Panc1 (cell line): Measurements from ENCODE around the gene MLLT10. TPM values are rescaled to one million over a fixed set of nuclear protein-coding genes. Genes with fewer than 3 reads are reported as not detected.

Experiments used
- ATAC-seq: fragments of 200-7000 bp; cut with Tn5 transposase; 2 replicates; pipeline ENCODE4 v1.9.1; 2020; ENCODE audit warnings: mild to moderate bottlenecking, moderate library complexity
- BruUV-seq: library from RNA; stranded (reverse); fragments of 400-500 nt; replicated peaks from 2 replicates; lab custom pipeline; 2021; lab: Mats Ljungman, UMichigan
- CTCF ChIA-PET: fragments of 300-600 bp; sonication (Branson Sonifier 250); formaldehyde crosslinking; loops from one replicate; lab custom pipeline; 2022; ENCODE audit warnings: antibody characterized with exemption; lab: Charles Lee
- POLR2A ChIA-PET: fragments of 300-600 bp; sonication (Branson Sonifier 250); formaldehyde crosslinking; loops from one replicate; lab custom pipeline; 2022; ENCODE audit warnings: antibody characterized with exemption; lab: Charles Lee
- DNase-seq: peaks from one replicate; pipeline ENCODE4 v3.0.0-alpha.2; 2010; ENCODE audit warnings: low read depth, low spot score
- H3K27ac ChIP-seq: 2 replicates; pipeline ENCODE4 v1.5.1; 2011; ENCODE audit warnings: mild to moderate bottlenecking, low read length, inconsistent platforms
- H3K27me3 ChIP-seq: fragments of 200-500 bp; sonication (Bioruptor generic); 2 replicates; pipeline ENCODE4 v1.6.0; 2014; ENCODE audit warnings: low read length, inconsistent platforms; ENCODE audit not compliant: control insufficient read depth, insufficient read depth
- H3K36me3 ChIP-seq: fragments of 200-500 bp; sonication (Bioruptor generic); 2 replicates; pipeline ENCODE4 v1.5.1; 2014; ENCODE audit warnings: inconsistent platforms, mild to moderate bottlenecking, low read length, moderate library complexity; ENCODE audit not compliant: control insufficient read depth, insufficient read depth
- H3K4me1 ChIP-seq: 2 replicates; pipeline ENCODE4 v1.5.1; 2011; ENCODE audit warnings: inconsistent platforms, mild to moderate bottlenecking, low read length, moderate library complexity; ENCODE audit not compliant: control insufficient read depth, insufficient read depth
- H3K4me3 ChIP-seq, 2 experiments: 2 replicates each; pipeline ENCODE4 v1.5.1; 2011 to 2012; ENCODE audit warnings: low read depth in 2 of 2, low read length in 2 of 2, mild to moderate bottlenecking in 2 of 2, inconsistent platforms in 1 of 2, moderate library complexity in 1 of 2
- H3K9me3 ChIP-seq: fragments of 200-500 bp; sonication (Bioruptor generic); 2 replicates; pipeline ENCODE4 v1.5.1; 2014; ENCODE audit warnings: low read depth, mild to moderate bottlenecking, inconsistent platforms, low read length, moderate library complexity; ENCODE audit not compliant: control insufficient read depth, insufficient read depth
- POLR2AphosphoS5 ChIP-seq: IDR thresholded peaks from 2 replicates; pipeline ENCODE4 v1.6.1; 2012; ENCODE audit warnings: mild to moderate bottlenecking, low read depth, low read length, moderate library complexity
- REST ChIP-seq, 2 experiments: IDR thresholded peaks; 2 replicates each; pipeline ENCODE4 v1.6.1; 2011 to 2012; ENCODE audit warnings: low read depth in 2 of 2, control low read depth in 1 of 2, low read length in 1 of 2, mild to moderate bottlenecking in 1 of 2, moderate library complexity in 1 of 2; ENCODE audit not compliant: insufficient read depth in 1 of 2
- SIN3A ChIP-seq: IDR thresholded peaks from 2 replicates; pipeline ENCODE4 v1.6.1; 2012; ENCODE audit warnings: low read depth, mild to moderate bottlenecking, low read length, moderate library complexity, borderline replicate concordance; ENCODE audit not compliant: insufficient read depth
- TCF7L2 ChIP-seq: IDR thresholded peaks from 2 replicates; pipeline ENCODE4 v1.6.1; 2011; ENCODE audit warnings: mild to moderate bottlenecking, low read depth, low read length, inconsistent platforms
- in situ Hi-C: cut with HindIII; loops from 2 replicates; pipeline ENCODE4 v1.10.0; 2016; ENCODE audit warnings: low sequenced_read_pairs, low pct_unique_long_range_greater_than_20kb
- intact Hi-C: fragments of 100-400 bp; cut with micrococcal nuclease; formaldehyde crosslinking; loops from one replicate; pipeline ENCODE4 v1.10.0; 2022; ENCODE audit not compliant: unreplicated experiment
- total RNA-seq: library from RNA; stranded (reverse); gene quantifications from one replicate; pipeline ENCODE4 v1.2.1, GENCODE V29; 2021; ENCODE audit not compliant: unreplicated experiment
- TF ChIP-seq, protein P1 (sequence below): fragments of 450-650 bp; IDR thresholded peaks from 2 replicates; pipeline ENCODE4 v1.5.1; 2017; ENCODE audit warnings: mild to moderate bottlenecking

Gene MLLT10
- total RNA-seq, 1 experiment from 2014 or later: 33.4 TPM

DNA sequence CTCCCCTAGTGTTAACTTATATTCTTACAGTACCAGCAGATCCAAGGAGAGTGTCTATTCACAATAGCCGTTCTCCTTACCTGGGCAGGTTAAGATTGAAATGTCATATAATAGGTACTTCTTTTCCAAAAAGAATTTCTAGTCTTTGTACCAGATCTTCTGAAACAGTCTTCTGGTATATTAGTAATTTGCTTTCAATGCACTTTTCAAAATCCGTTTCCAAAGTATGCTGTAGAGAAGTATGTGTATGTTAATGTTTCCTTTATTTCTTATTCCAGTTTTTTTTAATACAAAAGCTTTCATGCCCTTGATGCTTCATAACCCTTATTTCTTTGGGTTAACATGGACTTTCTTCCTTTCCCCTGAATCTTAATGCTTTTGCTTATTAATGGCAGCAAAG is 188.2 kb downstream of the MLLT10 start:
- H3K27ac ChIP-seq: peak overlapping the region; percentile 69; the same call in 1 of the 2 replicates
- in situ Hi-C loops: no loop called here
- POLR2A ChIA-PET: no interaction called here
- DNase-seq (no peak), ATAC-seq (no peak)
- CTCF ChIA-PET: no interaction called here
- TF ChIP-seq TCF7L2 (no peak), POLR2AphosphoS5 (no peak), REST (IDR thresholded peaks at IDR 0.05; ENCODE audit: insufficient read depth in 1 of 2, low read depth in 2 of 2, low read length in 1 of 2) (no peak), SIN3A (no peak)
- TF ChIP-seq, protein P1, sequence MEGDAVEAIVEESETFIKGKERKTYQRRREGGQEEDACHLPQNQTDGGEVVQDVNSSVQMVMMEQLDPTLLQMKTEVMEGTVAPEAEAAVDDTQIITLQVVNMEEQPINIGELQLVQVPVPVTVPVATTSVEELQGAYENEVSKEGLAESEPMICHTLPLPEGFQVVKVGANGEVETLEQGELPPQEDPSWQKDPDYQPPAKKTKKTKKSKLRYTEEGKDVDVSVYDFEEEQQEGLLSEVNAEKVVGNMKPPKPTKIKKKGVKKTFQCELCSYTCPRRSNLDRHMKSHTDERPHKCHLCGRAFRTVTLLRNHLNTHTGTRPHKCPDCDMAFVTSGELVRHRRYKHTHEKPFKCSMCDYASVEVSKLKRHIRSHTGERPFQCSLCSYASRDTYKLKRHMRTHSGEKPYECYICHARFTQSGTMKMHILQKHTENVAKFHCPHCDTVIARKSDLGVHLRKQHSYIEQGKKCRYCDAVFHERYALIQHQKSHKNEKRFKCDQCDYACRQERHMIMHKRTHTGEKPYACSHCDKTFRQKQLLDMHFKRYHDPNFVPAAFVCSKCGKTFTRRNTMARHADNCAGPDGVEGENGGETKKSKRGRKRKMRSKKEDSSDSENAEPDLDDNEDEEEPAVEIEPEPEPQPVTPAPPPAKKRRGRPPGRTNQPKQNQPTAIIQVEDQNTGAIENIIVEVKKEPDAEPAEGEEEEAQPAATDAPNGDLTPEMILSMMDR: peak; percentile 15; the same call in 1 of the 2 replicates
- intact Hi-C loops: no loop called here
- H3K4me3 ChIP-seq: no peak overlapping the region
- no peaks in the 10 kb centered on the region for H3K9me3 ChIP-seq
- no peaks in the 10 kb centered on the region; the same call in 1 of the 2 replicates for H3K36me3 ChIP-seq
- no TSS peak for BruUV-seq
- H3K27me3 ChIP-seq: no peaks in the 10 kb centered on the region
- peaks cover 56% of the 10 kb centered on the region for H3K4me1 ChIP-seq

- Histone ChIP-seq H3K27ac (peak overlapping the region; percentile 64), H3K27me3 (no peaks in the 10 kb centered on the region), H3K4me3 (no peak overlapping the region), H3K4me1 (peaks cover 74% of the 10 kb centered on the region), H3K9me3 (no peaks in the 10 kb centered on the region), H3K36me3 (no peaks in the 10 kb centered on the region; the same call in 1 of the 2 replicates)
- BruUV-seq: no TSS peak
- CTCF ChIA-PET: interaction anchor here (0.7 kb wide), 1 partner anchor 861 kb away, joined by 3 read pairs; no protein-coding TSS in a partner anchor
- in situ Hi-C loops (no loop called here), intact Hi-C loops (no loop called here)
- ATAC-seq (no peak), DNase-seq (no peak)
- POLR2A ChIA-PET: no interaction called here
- TF ChIP-seq REST (IDR thresholded peaks at IDR 0.05; ENCODE audit: insufficient read depth in 1 of 2, low read depth in 2 of 2, low read length in 1 of 2) (no peak), SIN3A (no peak), TCF7L2 (no peak), POLR2AphosphoS5 (no peak)
- TF ChIP-seq, protein P1: no peak
Measured at GRCh38 chr10:21724020-21724589, 190.1 kb downstream of the MLLT10 start.
